B cell (primary cell): ENCODE results near the gene AGAP1. TPM values are rescaled to one million over a fixed set of nuclear protein-coding genes. Genes with fewer than 3 reads are reported as not detected.

ENCODE experiments used
- ATAC-seq: fragments of 200-7000 bp; cut with Tn5 transposase; one replicate; pipeline ENCODE4 v1.10.0; 2021; ENCODE audit warnings: low read depth, mild to moderate bottlenecking, moderate number of reproducible peaks, moderate library complexity
- CTCF ChIA-PET: fragments of 350-600 bp; sonication (Branson Sonifier 250); formaldehyde crosslinking; loops from one replicate; lab custom pipeline; 2021; ENCODE audit warnings: antibody characterized with exemption, inconsistent platforms; lab: Charles Lee
- POLR2A ChIA-PET: fragments of 350-600 bp; sonication (Branson Sonifier 250); formaldehyde crosslinking; loops from one replicate; lab custom pipeline; 2021; ENCODE audit warnings: antibody characterized with exemption; lab: Charles Lee
- DNase-seq: peaks from one replicate; pipeline ENCODE4 v3.0.0; 2013
- H2AFZ ChIP-seq: 2 replicates; pipeline ENCODE4 v1.6.1; 2012; ENCODE audit warnings: mild to moderate bottlenecking, low read depth, low read length; ENCODE audit not compliant: insufficient read depth, poor library complexity, severe bottlenecking
- H3K27ac ChIP-seq, 2 donors: 1 replicate in 1 of 2; 2 replicates in 1 of 2; pipeline ENCODE4 v1.5.1; 2012 to 2013; ENCODE audit warnings: low read length in 2 of 2, mild to moderate bottlenecking in 2 of 2, moderate library complexity in 1 of 2
- H3K27me3 ChIP-seq, 4 experiments: fragments of 200-600 bp in 1 of 4; sonication (generic) in 1 of 4; replicated peaks in 1 of 4; 1 replicate in 2 of 4; 2 replicates in 2 of 4; pipeline versions ENCODE4 v1.6.1 to v1.7.0; 2013 to 2016; ENCODE audit warnings: low read length in 3 of 4, mild to moderate bottlenecking in 2 of 4, mixed read lengths in 1 of 4, moderate library complexity in 1 of 4; ENCODE audit not compliant: insufficient read depth in 4 of 4, control insufficient read depth in 3 of 4; ENCODE audit errors: control extremely low read depth in 1 of 4
- H3K36me3 ChIP-seq, 2 experiments: replicated peaks in 1 of 2; 1 replicate in 1 of 2; 2 replicates in 1 of 2; pipeline versions ENCODE4 v1.6.1 to v1.7.1; 2013; ENCODE audit warnings: low read length in 1 of 2; ENCODE audit not compliant: insufficient read depth in 2 of 2, control insufficient read depth in 1 of 2; ENCODE audit errors: control extremely low read depth in 1 of 2, extremely low read depth in 1 of 2
- H3K4me1 ChIP-seq, 2 donors: fragments of 200-600 bp in 1 of 2; sonication (generic) in 1 of 2; 1 replicate in 1 of 2; 2 replicates in 1 of 2; pipeline versions ENCODE4 v1.5.1 to v1.6.1; 2013 to 2017; ENCODE audit warnings: low read length in 2 of 2; ENCODE audit not compliant: control insufficient read depth in 2 of 2, insufficient read depth in 2 of 2
- H3K4me2 ChIP-seq: replicated peaks from 2 replicates; pipeline ENCODE3; 2012; ENCODE audit warnings: mild to moderate bottlenecking, low read depth, low read length; ENCODE audit not compliant: poor library complexity, severe bottlenecking
- H3K4me3 ChIP-seq, 5 experiments: fragments of 200-600 bp in 1 of 5; sonication (generic) in 1 of 5; 1 replicate in 3 of 5; 2 replicates in 2 of 5; pipeline versions ENCODE4 v1.5.1 to v1.7.0; 2011 to 2016; ENCODE audit warnings: low read length in 4 of 5, mild to moderate bottlenecking in 4 of 5, low read depth in 2 of 5, control low read depth in 1 of 5, moderate library complexity in 1 of 5; ENCODE audit not compliant: insufficient read depth in 1 of 5; ENCODE audit errors: control extremely low read depth in 1 of 5, extremely low read depth in 1 of 5
- H3K79me2 ChIP-seq: fragments of 200-600 bp; sonication (generic); one replicate; pipeline ENCODE4 v1.6.0; 2016; ENCODE audit warnings: low read length; ENCODE audit not compliant: control insufficient read depth, insufficient read depth
- H3K9ac ChIP-seq: fragments of 200-600 bp; sonication (generic); 2 replicates; pipeline ENCODE4 v1.6.1; 2017; ENCODE audit warnings: mild to moderate bottlenecking, low read length, moderate library complexity
- H3K9me3 ChIP-seq, 3 donors: one replicate each; pipeline versions ENCODE4 v1.6.1 to v1.7.1; 2013; ENCODE audit warnings: low read length in 2 of 3; ENCODE audit not compliant: control insufficient read depth in 2 of 3, insufficient read depth in 1 of 3; ENCODE audit errors: control extremely low read depth in 1 of 3
- H4K20me1 ChIP-seq: 2 replicates; pipeline ENCODE4 v1.6.0; 2012; ENCODE audit warnings: mild to moderate bottlenecking, low read length; ENCODE audit not compliant: insufficient read depth, control insufficient read depth, poor library complexity, severe bottlenecking
- H3K27ac Mint-ChIP-seq: one replicate; pipeline ENCODE4 v1.8.0; 2021; ENCODE audit warnings: mixed read lengths
- H3K27me3 Mint-ChIP-seq: one replicate; pipeline ENCODE4 v1.8.0; 2021; ENCODE audit warnings: mixed read lengths
- H3K4me1 Mint-ChIP-seq: one replicate; pipeline ENCODE4 v1.8.0; 2021; ENCODE audit warnings: mixed read lengths
- H3K4me3 Mint-ChIP-seq: one replicate; pipeline ENCODE4 v1.8.0; 2021; ENCODE audit warnings: mixed read lengths
- H3K9me3 Mint-ChIP-seq: one replicate; pipeline ENCODE4 v1.8.0; 2022; ENCODE audit warnings: mixed read lengths; ENCODE audit not compliant: insufficient read depth
- EZH2 ChIP-seq: IDR thresholded peaks from 2 replicates; pipeline ENCODE4 v1.6.1; 2012; ENCODE audit warnings: borderline replicate concordance, low read depth, mild to moderate bottlenecking, moderate library complexity, low read length; ENCODE audit not compliant: insufficient read depth, poor library complexity, severe bottlenecking
- WGBS: methylation state at CpG from one replicate; pipeline ENCODE4 v1.1.5; 2013; ENCODE audit warnings: missing lambda C conversion rate; ENCODE audit not compliant: insufficient coverage; 5-methylcytosine and 5-hydroxymethylcytosine counted together
- intact Hi-C: fragments of 100-400 bp; cut with micrococcal nuclease; formaldehyde crosslinking; loops from one replicate; pipeline ENCODE4 v1.10.0; 2022
- polyA plus RNA-seq: library from polyadenylated mRNA; depleted of rRNA; stranded (reverse); fragments of >200 nt; gene quantifications from 2 replicates; pipeline ENCODE4 v1.2.3, GENCODE V29; 2012
- total RNA-seq, 2 donors: library from RNA; stranded (reverse); fragments of 120-200 nt in 1 of 2; gene quantifications; 1 replicate in 1 of 2; 2 replicates in 1 of 2; pipeline versions ENCODE4 v1.2.3 to v1.2.4, GENCODE V29; 2013 to 2022
- TF ChIP-seq, protein P1 (sequence below): fragments of 200-600 bp; IDR thresholded peaks from one replicate; pipeline ENCODE4 v1.8.0; 2022; ENCODE audit warnings: antibody characterized with exemption, mild to moderate bottlenecking

AGAP1 gene
- total and polyA plus RNA-seq, 2 donors (not counting 1 experiment from before 2014, with no cell fraction given): 0.01 TPM; not detected in 1

DNA sequence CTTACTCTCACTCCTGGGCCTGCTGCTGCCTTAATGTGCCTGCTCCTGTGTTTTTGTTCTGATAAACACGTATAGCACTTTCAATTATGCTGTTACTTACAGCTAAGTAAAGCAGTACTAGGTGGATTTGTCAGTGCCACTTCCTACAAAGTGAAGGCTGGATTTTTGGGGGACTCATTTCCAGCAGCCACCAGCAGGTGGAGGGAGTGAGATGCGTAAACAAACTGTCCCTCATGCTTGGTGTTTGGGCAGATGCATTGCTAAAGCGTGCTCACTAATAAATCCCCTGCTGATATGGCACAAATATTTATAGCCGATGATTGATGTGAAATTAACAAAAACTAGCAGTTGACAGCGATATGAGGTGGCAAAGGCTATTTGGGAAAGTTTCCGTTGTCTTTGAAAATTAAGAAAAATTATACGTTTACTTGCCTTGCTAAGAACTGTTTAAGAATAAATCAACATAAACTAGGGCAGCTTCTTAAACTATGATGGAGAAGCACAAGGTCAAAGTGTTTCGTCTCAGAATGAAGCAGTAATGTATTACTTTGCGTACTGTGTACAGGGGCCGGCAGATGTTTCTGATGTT is 101.7 kb downstream of the AGAP1 start:
- H3K79me2 ChIP-seq: no peaks in the 10 kb centered on the region
- DNase-seq (peak; percentile 14), ATAC-seq (no peak)
- H3K27ac ChIP-seq: no peak overlapping the region
- ChIA-PET POLR2A (no interaction called here), CTCF (interaction anchor here (1.1 kb wide), 1 partner anchor 151 kb away, joined by 4 read pairs; no protein-coding TSS in a partner anchor)
- H3K4me2 ChIP-seq: no peak overlapping the region
- H3K4me1 ChIP-seq: no peaks in the 10 kb centered on the region
- Mint-ChIP-seq H3K27ac (no peak overlapping the region), H3K27me3 (peaks cover 3% of the 10 kb centered on the region), H3K9me3 (no peaks in the 10 kb centered on the region), H3K4me3 (no peak overlapping the region), H3K4me1 (no peaks in the 10 kb centered on the region)
- H3K36me3 ChIP-seq: no peaks in the 10 kb centered on the region
- intact Hi-C loops: no loop called here
- no peak overlapping the region for H3K4me3 ChIP-seq
- H4K20me1 ChIP-seq: no peaks in the 10 kb centered on the region
- peaks cover 0 to 2% (median 0%) of the 10 kb centered on the region in 3 donors for H3K9me3 ChIP-seq
- WGBS: 63% methylated on average over 4 of the region's 10 CpGs
- no peaks in the 10 kb centered on the region for H3K27me3 ChIP-seq
- H3K9ac ChIP-seq: no peak overlapping the region
- TF ChIP-seq, protein P1, sequence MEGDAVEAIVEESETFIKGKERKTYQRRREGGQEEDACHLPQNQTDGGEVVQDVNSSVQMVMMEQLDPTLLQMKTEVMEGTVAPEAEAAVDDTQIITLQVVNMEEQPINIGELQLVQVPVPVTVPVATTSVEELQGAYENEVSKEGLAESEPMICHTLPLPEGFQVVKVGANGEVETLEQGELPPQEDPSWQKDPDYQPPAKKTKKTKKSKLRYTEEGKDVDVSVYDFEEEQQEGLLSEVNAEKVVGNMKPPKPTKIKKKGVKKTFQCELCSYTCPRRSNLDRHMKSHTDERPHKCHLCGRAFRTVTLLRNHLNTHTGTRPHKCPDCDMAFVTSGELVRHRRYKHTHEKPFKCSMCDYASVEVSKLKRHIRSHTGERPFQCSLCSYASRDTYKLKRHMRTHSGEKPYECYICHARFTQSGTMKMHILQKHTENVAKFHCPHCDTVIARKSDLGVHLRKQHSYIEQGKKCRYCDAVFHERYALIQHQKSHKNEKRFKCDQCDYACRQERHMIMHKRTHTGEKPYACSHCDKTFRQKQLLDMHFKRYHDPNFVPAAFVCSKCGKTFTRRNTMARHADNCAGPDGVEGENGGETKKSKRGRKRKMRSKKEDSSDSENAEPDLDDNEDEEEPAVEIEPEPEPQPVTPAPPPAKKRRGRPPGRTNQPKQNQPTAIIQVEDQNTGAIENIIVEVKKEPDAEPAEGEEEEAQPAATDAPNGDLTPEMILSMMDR: peak; percentile 41
- no peak for TF ChIP-seq EZH2
- no peak overlapping the region for H2AFZ ChIP-seq

GRCh38 chr2:235596272-235596671 is 102.4 kb downstream of the AGAP1 start:
- Mint-ChIP-seq H3K4me3 (no peak overlapping the region), H3K4me1 (no peaks in the 10 kb centered on the region), H3K9me3 (no peaks in the 10 kb centered on the region), H3K27me3 (peaks cover 9% of the 10 kb centered on the region), H3K27ac (no peak overlapping the region)
- Histone ChIP-seq H3K27me3 (no peaks in the 10 kb centered on the region), H3K36me3 (no peaks in the 10 kb centered on the region), H2AFZ (no peak overlapping the region), H3K4me1 (no peaks in the 10 kb centered on the region), H3K79me2 (no peaks in the 10 kb centered on the region), H3K9me3 (peaks cover 0 to 3% (median 0%) of the 10 kb centered on the region in 3 donors), H4K20me1 (no peaks in the 10 kb centered on the region), H3K4me2 (no peak overlapping the region), H3K4me3 (no peak overlapping the region), H3K27ac (no peak overlapping the region), H3K9ac (no peak overlapping the region)
- no peak for ATAC-seq
- intact Hi-C loops: no loop called here
- WGBS: 91% methylated on average over 3 of the region's 4 CpGs
- TF ChIP-seq, protein P1: no peak
- TF ChIP-seq EZH2: no peak
- CTCF ChIA-PET: no interaction called here
- no peak for DNase-seq
- POLR2A ChIA-PET: no interaction called here
